ENCODE data around the gene EHD4.

GRCh38 chr15:41996376-41996775 is 24.0 kb upstream of the EHD4 start:
- TF ChIP-seq CTCF (conservative IDR thresholded peaks at IDR 0.05; ENCODE audit: low read length) (no peak), EZH2phosphoT487 (IDR thresholded peaks at IDR 0.05; ENCODE audit: borderline replicate concordance) (no peak)

Data from Loucy (cell line).